Panc1 (cell line): ENCODE results near the gene ZKSCAN1. TPM values are rescaled to one million over a fixed set of nuclear protein-coding genes. Genes with fewer than 3 reads are reported as not detected.

Experiments used
- ATAC-seq: fragments of 200-7000 bp; cut with Tn5 transposase; 2 replicates; pipeline ENCODE4 v1.9.1; 2020; ENCODE audit warnings: mild to moderate bottlenecking, moderate library complexity
- BruUV-seq: library from RNA; stranded (reverse); fragments of 400-500 nt; replicated peaks from 2 replicates; lab custom pipeline; 2021; lab: Mats Ljungman, UMichigan
- CTCF ChIA-PET: fragments of 300-600 bp; sonication (Branson Sonifier 250); formaldehyde crosslinking; loops from one replicate; lab custom pipeline; 2022; ENCODE audit warnings: antibody characterized with exemption; lab: Charles Lee
- POLR2A ChIA-PET: fragments of 300-600 bp; sonication (Branson Sonifier 250); formaldehyde crosslinking; loops from one replicate; lab custom pipeline; 2022; ENCODE audit warnings: antibody characterized with exemption; lab: Charles Lee
- DNase-seq: peaks from one replicate; pipeline ENCODE4 v3.0.0-alpha.2; 2010; ENCODE audit warnings: low read depth, low spot score
- H3K27ac ChIP-seq: 2 replicates; pipeline ENCODE4 v1.5.1; 2011; ENCODE audit warnings: mild to moderate bottlenecking, low read length, inconsistent platforms
- H3K27me3 ChIP-seq: fragments of 200-500 bp; sonication (Bioruptor generic); 2 replicates; pipeline ENCODE4 v1.6.0; 2014; ENCODE audit warnings: low read length, inconsistent platforms; ENCODE audit not compliant: control insufficient read depth, insufficient read depth
- H3K36me3 ChIP-seq: fragments of 200-500 bp; sonication (Bioruptor generic); 2 replicates; pipeline ENCODE4 v1.5.1; 2014; ENCODE audit warnings: inconsistent platforms, mild to moderate bottlenecking, low read length, moderate library complexity; ENCODE audit not compliant: control insufficient read depth, insufficient read depth
- H3K4me1 ChIP-seq: 2 replicates; pipeline ENCODE4 v1.5.1; 2011; ENCODE audit warnings: inconsistent platforms, mild to moderate bottlenecking, low read length, moderate library complexity; ENCODE audit not compliant: control insufficient read depth, insufficient read depth
- H3K4me3 ChIP-seq, 2 experiments: 2 replicates each; pipeline ENCODE4 v1.5.1; 2011 to 2012; ENCODE audit warnings: low read depth in 2 of 2, low read length in 2 of 2, mild to moderate bottlenecking in 2 of 2, inconsistent platforms in 1 of 2, moderate library complexity in 1 of 2
- H3K9me3 ChIP-seq: fragments of 200-500 bp; sonication (Bioruptor generic); 2 replicates; pipeline ENCODE4 v1.5.1; 2014; ENCODE audit warnings: low read depth, mild to moderate bottlenecking, inconsistent platforms, low read length, moderate library complexity; ENCODE audit not compliant: control insufficient read depth, insufficient read depth
- POLR2AphosphoS5 ChIP-seq: IDR thresholded peaks from 2 replicates; pipeline ENCODE4 v1.6.1; 2012; ENCODE audit warnings: mild to moderate bottlenecking, low read depth, low read length, moderate library complexity
- SIN3A ChIP-seq: IDR thresholded peaks from 2 replicates; pipeline ENCODE4 v1.6.1; 2012; ENCODE audit warnings: low read depth, mild to moderate bottlenecking, low read length, moderate library complexity, borderline replicate concordance; ENCODE audit not compliant: insufficient read depth
- TCF7L2 ChIP-seq: IDR thresholded peaks from 2 replicates; pipeline ENCODE4 v1.6.1; 2011; ENCODE audit warnings: mild to moderate bottlenecking, low read depth, low read length, inconsistent platforms
- in situ Hi-C: cut with HindIII; loops from 2 replicates; pipeline ENCODE4 v1.10.0; 2016; ENCODE audit warnings: low sequenced_read_pairs, low pct_unique_long_range_greater_than_20kb
- intact Hi-C: fragments of 100-400 bp; cut with micrococcal nuclease; formaldehyde crosslinking; loops from one replicate; pipeline ENCODE4 v1.10.0; 2022; ENCODE audit not compliant: unreplicated experiment
- total RNA-seq: library from RNA; stranded (reverse); gene quantifications from one replicate; pipeline ENCODE4 v1.2.1, GENCODE V29; 2021; ENCODE audit not compliant: unreplicated experiment
- TF ChIP-seq, protein P1 (sequence below): fragments of 450-650 bp; IDR thresholded peaks from 2 replicates; pipeline ENCODE4 v1.5.1; 2017; ENCODE audit warnings: mild to moderate bottlenecking
- TF ChIP-seq, protein P2 (sequence below), 2 experiments: IDR thresholded peaks; 2 replicates each; pipeline ENCODE4 v1.6.1; 2011 to 2012; ENCODE audit warnings: low read depth in 2 of 2, control low read depth in 1 of 2, low read length in 1 of 2, mild to moderate bottlenecking in 1 of 2, moderate library complexity in 1 of 2; ENCODE audit not compliant: insufficient read depth in 1 of 2

ZKSCAN1 gene
- total RNA-seq, 1 experiment from 2014 or later: 55.5 TPM

DNA sequence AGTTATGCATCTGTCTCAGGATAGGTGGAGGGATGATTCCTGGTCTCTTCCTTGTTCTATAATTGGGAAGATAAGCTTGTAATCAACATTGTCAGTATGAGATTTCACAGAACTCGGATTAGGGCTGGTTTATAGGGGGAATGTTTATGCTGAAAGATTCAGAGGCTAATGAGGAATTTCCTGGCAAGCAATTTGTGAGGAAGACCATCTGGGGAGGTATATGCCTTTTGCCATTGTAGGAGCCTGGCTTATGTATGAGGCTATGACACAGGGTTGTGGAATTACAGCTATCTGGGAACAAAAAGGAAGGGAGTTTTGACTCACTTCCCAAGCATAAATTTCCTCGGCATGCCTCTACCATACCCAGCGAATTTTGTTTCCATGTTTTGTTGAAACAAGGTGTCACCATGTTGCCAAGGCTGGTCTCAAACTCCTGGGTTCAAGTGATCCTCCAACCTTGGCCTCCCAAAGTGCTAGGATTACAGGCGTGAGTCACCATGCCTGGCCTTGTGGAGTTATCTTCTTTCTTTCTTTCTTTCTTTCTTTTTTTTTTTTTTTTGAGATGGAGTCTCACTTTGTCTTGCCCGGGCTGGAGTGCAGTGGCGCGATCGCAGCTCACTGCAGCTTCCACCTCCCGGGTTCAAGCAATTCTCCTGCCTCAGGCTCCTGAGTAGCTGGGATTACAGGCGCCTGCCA is 71.8 kb downstream of the ZKSCAN1 start:
- in situ Hi-C loops (no loop called here), intact Hi-C loops (loop anchor here (10.0 kb wide), 1 partner anchor 92 kb away; no protein-coding TSS in a partner anchor)
- POLR2A ChIA-PET: no interaction called here

DNA sequence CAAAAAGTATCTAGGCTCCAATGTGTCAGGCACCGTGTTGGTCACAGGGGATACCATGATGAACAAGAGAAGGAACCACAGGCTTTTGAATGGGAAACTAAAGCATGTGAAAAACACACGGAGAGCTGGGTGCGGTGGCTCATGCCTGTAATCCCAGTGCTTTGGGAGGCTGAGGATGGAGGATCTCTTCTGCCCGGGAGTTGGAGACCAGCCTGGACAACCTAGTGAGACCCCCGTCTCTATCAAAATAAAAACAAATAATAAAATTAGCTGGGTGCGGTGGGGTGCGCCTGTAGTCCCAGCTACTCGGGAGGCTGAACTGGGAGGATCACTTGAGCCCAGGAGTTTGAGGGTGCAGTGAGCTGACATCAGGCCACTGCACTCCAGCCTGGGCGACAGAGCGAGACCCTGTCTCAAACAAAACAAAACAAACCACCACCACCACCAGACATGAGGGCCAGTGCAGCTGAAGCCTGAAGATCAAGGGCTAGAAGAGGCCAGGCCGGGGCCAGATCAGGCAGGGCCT is 72.8 kb downstream of the ZKSCAN1 start:
- BruUV-seq: no TSS peak
- peak; percentile 1; the same call in 1 of the 2 replicates for ATAC-seq

More for the DNA sequence above, 71.8 kb downstream of the ZKSCAN1 start:
- Histone ChIP-seq H3K4me3 (no peak overlapping the region), H3K4me1 (peaks cover 33% of the 10 kb centered on the region), H3K27ac (peak overlapping the region; percentile 56), H3K9me3 (no peaks in the 10 kb centered on the region), H3K27me3 (no peaks in the 10 kb centered on the region), H3K36me3 (peaks cover 3% of the 10 kb centered on the region)
- ATAC-seq: peak; percentile 23; the same call in 1 of the 2 replicates
- no peak for DNase-seq
- no TSS peak for BruUV-seq
- no peak for TF ChIP-seq SIN3A
- TF ChIP-seq TCF7L2: no peak
- TF ChIP-seq, protein P1, sequence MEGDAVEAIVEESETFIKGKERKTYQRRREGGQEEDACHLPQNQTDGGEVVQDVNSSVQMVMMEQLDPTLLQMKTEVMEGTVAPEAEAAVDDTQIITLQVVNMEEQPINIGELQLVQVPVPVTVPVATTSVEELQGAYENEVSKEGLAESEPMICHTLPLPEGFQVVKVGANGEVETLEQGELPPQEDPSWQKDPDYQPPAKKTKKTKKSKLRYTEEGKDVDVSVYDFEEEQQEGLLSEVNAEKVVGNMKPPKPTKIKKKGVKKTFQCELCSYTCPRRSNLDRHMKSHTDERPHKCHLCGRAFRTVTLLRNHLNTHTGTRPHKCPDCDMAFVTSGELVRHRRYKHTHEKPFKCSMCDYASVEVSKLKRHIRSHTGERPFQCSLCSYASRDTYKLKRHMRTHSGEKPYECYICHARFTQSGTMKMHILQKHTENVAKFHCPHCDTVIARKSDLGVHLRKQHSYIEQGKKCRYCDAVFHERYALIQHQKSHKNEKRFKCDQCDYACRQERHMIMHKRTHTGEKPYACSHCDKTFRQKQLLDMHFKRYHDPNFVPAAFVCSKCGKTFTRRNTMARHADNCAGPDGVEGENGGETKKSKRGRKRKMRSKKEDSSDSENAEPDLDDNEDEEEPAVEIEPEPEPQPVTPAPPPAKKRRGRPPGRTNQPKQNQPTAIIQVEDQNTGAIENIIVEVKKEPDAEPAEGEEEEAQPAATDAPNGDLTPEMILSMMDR: no peak
- TF ChIP-seq, protein P2, sequence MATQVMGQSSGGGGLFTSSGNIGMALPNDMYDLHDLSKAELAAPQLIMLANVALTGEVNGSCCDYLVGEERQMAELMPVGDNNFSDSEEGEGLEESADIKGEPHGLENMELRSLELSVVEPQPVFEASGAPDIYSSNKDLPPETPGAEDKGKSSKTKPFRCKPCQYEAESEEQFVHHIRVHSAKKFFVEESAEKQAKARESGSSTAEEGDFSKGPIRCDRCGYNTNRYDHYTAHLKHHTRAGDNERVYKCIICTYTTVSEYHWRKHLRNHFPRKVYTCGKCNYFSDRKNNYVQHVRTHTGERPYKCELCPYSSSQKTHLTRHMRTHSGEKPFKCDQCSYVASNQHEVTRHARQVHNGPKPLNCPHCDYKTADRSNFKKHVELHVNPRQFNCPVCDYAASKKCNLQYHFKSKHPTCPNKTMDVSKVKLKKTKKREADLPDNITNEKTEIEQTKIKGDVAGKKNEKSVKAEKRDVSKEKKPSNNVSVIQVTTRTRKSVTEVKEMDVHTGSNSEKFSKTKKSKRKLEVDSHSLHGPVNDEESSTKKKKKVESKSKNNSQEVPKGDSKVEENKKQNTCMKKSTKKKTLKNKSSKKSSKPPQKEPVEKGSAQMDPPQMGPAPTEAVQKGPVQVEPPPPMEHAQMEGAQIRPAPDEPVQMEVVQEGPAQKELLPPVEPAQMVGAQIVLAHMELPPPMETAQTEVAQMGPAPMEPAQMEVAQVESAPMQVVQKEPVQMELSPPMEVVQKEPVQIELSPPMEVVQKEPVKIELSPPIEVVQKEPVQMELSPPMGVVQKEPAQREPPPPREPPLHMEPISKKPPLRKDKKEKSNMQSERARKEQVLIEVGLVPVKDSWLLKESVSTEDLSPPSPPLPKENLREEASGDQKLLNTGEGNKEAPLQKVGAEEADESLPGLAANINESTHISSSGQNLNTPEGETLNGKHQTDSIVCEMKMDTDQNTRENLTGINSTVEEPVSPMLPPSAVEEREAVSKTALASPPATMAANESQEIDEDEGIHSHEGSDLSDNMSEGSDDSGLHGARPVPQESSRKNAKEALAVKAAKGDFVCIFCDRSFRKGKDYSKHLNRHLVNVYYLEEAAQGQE (IDR thresholded peaks at IDR 0.05; ENCODE audit: insufficient read depth in 1 of 2, low read depth in 2 of 2, low read length in 1 of 2): no peak
- no peak for TF ChIP-seq POLR2AphosphoS5
- CTCF ChIA-PET: no interaction called here

More for the DNA sequence above, 72.8 kb downstream of the ZKSCAN1 start:
- H3K36me3 ChIP-seq: peaks cover 3% of the 10 kb centered on the region
- in situ Hi-C loops (no loop called here), intact Hi-C loops (loop anchor here (10.0 kb wide), 1 partner anchor 93 kb away; no protein-coding TSS in a partner anchor)
- POLR2A ChIA-PET: interaction anchor here (1.2 kb wide), 1 partner anchor 12 kb away, joined by 4 read pairs; no protein-coding TSS in a partner anchor
- no peaks in the 10 kb centered on the region for H3K27me3 ChIP-seq
- peak overlapping the region; percentile 96 for H3K27ac ChIP-seq
- H3K4me1 ChIP-seq: peaks cover 27% of the 10 kb centered on the region
- no peaks in the 10 kb centered on the region for H3K9me3 ChIP-seq
- no peak for DNase-seq
- CTCF ChIA-PET: no interaction called here
- H3K4me3 ChIP-seq: peak overlapping the region; percentile 81 to 84
- TF ChIP-seq POLR2AphosphoS5 (no peak), TCF7L2 (no peak), SIN3A (no peak)
- TF ChIP-seq, protein P1: no peak
- TF ChIP-seq, protein P2 (IDR thresholded peaks at IDR 0.05; ENCODE audit: insufficient read depth in 1 of 2, low read depth in 2 of 2, low read length in 1 of 2): no peak
